ENCODE measurements around the gene EIF6.

The EIF6 gene

GRCh38 chr20:35293303-35294292 lies 9.0 kb upstream of the EIF6 start:
- no peak for DNase-seq (ENCODE audit: low spot score)

- no peak for DNase-seq (ENCODE audit: low spot score)
These were observed 8.1 kb upstream of the EIF6 start for GRCh38 chr20:35292504-35293285.

GRCh38 chr20:35291654-35292503 lies 7.3 kb upstream of the EIF6 start, which contains the start of gene FAM83C:
FAM83C (minus strand) TSS chr20:35292425; CDS start chr20:35292304, 121 bp downstream.
- no peak for DNase-seq (ENCODE audit: low spot score)

DNA sequence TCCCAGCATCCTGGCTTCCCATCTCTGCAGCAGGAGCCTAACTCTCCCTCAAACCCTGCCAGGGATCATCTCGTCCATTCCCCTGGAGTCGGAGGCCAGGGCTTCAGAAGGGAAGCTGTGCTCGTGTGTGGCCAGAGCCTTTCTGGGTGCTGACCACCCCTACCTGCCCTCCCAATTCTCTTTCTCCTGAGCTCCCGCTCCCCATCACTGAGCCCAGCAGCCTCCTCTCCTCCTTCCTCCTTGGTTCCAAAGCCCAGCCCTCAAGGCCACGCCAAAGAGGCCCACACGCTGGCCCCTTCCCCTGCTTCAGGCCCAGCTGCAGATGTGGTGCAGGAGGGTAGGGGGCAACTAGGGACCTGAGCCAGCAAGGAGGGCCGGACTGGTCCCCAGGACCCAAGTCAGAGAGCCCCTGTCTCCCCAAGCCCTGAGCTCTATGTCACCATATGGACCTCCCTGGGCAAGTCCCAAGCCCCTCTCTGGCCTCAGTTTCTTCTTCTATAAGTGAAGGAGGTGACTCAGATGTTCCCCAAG lies 6.4 kb upstream of the EIF6 start:
- no peak for DNase-seq (ENCODE audit: low spot score)

GRCh38 chr20:35290186-35290886 lies 5.8 kb upstream of the EIF6 start:
- DNase-seq (ENCODE audit: low spot score) = no peak

DNA sequence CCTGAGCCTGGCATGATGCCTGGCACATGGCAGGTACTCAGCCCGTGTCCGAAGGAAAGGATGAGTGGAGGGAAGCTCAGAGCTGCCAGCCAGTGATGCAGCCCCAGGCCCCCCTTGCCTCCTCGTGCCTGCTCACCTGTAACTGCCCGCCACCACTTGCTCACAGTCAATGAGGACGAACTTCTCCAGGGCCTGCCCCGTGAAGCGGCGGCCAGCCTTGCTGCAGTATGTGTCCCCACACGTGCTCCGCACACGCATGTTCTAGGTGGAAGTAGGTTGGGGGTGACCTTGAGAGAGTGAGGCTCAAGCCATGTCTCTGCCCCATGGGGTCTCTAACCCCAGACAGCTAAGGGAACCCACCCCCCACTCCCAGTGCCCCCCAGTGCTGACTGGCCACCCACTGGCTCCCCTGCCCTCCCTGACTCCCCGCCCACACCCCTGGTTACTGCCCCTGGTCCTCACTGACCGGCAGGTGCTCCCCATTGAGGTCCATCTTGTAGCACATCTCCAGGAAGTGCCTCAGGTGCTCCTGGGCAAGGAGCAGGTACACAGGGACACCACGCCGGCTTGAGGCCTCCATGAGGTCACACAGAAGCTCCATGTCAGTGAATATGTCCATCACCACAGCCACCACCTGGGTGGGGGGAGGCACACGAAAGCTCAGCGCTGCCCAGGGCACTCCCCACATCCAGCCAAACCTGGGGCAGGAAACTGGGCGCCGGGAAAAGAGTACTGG lies 3.9 kb upstream of the EIF6 start:
- no peak for DNase-seq (ENCODE audit: low spot score)

- no peak for DNase-seq (ENCODE audit: low spot score)
These were observed 3.1 kb upstream of the EIF6 start for GRCh38 chr20:35287509-35288324.

GRCh38 chr20:35286899-35287508 lies 2.4 kb upstream of the EIF6 start:
- no peak for DNase-seq (ENCODE audit: low spot score)

DNA sequence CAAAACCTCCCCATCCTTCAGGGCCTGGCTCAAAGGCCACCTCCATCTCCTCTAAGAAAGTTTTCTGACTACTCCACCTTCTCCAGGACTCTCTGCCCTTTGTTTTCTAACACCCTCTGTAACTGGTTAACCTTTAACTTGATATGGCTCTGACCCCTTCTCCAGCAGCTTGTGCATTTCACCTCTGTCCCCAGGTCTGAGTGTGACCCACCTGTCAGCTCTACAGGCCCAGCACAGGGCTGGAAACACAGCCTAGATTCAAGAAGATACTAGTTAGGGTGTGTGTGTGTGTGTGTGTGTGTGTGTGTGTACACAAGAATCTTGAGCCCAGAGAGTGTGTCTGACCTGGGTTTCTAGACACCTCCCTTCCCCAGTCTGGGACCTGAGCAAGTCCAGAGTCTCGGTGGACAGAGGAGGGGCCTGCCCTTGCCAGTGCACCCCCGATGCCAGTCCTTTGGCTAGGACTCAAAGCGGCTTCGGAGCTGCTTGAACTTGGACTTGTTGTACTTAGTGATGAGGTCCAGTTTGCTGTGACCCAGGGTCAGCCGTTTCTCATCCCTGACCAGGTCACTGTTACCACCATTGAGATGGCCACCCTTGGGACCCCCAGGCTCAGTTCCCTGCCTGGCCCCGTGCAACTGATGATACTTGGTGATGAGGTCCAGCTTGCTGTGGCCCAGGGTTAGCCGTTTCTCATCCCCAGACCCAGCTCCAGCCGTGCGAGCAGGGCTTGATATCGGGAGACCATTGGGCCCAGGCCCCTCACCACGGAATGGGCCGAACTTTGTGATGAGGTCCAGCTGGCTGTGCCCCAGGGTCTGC lies 1.7 kb upstream of the EIF6 start:
- DNase-seq (ENCODE audit: low spot score) = no peak

DNA sequence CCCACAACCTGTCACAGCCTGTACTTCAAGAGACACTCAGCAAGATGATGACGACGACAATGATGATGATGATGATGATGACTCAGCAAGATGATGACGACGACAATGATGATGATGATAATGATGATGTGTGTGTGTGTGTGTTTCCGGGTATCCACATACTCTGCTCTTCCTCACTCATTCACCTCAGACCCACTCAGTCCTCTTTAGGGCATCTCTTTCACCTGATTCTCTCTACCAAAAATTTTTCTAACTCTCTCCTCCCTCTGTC lies 1.2 kb upstream of the EIF6 start:
- DNase-seq (ENCODE audit: low spot score) = no peak

- no peak for DNase-seq (ENCODE audit: low spot score)
These were observed 627 bp upstream of the EIF6 start for GRCh38 chr20:35284992-35285805.

DNA sequence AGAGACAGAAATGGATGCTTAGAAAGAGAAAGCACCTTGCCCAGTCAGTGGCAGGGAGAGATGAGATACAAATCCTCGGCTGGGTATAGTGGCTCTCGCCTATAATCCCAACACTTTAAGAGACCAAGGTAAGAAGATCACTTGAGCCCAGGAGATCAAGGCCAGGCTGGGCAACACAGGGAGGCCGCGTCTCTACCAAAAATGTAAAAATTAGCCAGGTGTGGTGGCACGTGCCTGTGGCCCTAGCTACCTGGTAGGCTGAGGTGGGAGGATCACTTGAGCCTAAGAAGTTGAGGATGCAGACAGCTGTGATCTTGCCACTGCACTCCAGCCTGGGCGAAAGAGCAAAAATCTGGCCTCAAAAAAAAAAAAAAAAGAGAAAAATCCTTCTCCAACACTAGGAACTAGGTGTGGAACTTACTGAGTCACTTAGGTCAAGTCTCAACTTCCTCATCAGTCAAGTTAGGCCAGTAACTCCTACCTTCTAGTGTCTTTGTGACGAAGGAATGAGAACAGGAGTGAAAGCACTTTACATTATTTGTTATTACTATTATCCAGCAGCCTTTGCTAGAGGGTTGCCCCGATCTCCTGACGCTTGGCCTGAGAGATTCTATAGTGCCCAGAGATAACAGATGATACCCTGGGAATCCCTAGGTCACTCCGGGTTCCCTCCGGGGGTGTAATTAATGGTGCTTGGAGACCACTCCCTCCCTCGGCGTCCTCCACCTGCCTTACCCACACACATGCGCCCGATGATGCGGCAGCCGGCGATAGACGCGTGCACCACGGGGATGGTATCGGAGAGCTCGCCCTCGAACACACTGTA lies 918 bp downstream of the EIF6 start:
- DNase-seq (ENCODE audit: low spot score) = no peak

- DNase-seq (ENCODE audit: low spot score) = no peak
These were observed 3.0 kb downstream of the EIF6 start for GRCh38 chr20:35281506-35282101.

DNA sequence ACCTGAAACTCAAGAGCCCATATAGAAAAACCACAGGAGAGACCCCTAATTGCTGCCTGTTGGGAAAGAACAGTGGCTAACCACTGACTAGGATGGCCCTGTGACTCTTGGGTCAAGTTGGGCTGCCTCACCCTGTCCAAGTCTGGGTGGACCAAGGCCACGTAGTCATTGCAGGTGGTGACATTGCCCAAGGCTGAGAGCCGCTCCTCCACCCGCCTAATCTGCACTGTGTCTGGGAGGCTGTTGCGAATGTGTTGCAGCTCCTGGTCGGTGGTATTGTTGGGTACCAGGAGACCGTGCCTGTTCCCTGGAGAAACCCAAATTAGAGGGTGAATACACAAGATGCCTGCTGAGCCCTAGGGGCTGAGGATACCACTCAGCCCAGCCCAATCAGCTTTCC lies 4.0 kb downstream of the EIF6 start:
- DNase-seq (ENCODE audit: low spot score) = no peak

DNA sequence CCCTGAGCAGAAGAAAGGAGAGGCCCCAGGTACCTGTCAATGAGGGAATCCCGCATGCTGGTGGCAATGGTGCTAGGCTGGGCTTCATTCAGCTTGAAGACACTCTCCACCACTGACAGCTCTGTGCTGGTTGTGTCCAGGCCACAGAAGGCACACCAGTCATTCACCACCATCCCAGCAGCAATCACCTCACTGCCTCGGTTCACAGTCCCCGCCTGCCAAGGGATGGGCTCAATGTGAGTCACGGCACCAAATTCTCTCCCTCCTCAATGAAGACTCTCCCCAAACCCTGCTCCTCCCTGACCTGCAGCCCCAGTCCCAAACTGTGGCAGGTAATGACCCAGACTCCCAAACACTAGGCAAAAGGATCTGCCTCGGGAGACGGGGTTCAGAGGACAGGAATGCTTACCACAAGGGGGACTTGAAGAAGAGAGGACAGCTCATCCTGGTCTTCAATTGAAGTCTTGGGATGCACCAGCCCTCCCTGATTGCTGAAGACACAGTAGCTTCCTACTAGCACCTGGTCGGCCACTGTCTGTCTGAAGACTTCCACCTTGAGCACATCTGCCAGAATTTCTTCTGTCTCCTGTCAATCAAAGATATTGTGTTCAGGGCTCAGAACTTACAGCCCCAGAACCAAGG lies 4.9 kb downstream of the EIF6 start:
- DNase-seq (ENCODE audit: low spot score) = no peak

GRCh38 chr20:35279040-35279439 lies 5.5 kb downstream of the EIF6 start:
- DNase-seq (ENCODE audit: low spot score) = no peak

Data from ecto neural progenitor cell (in vitro differentiated cells).